CD4-positive, alpha-beta T cell (primary cell): ENCODE measurements around the gene NUDCD2. TPM values are rescaled to one million over a fixed set of nuclear protein-coding genes. Genes with fewer than 3 reads are reported as not detected.
A peak's percentile ranks its signal among the peaks of the same experiment; 100 is the strongest.

Experiments
- ATAC-seq: fragments of 200-7000 bp; cut with Tn5 transposase; one replicate; pipeline ENCODE4 v1.10.0; 2022; ENCODE audit warnings: mild to moderate bottlenecking; ENCODE audit not compliant: poor library complexity
- CTCF ChIA-PET: fragments of 350-600 bp; sonication (Branson Sonifier 250); formaldehyde crosslinking; loops from one replicate; lab custom pipeline; 2021; ENCODE audit warnings: antibody characterized with exemption, inconsistent platforms; lab: Charles Lee
- POLR2A ChIA-PET: fragments of 350-600 bp; sonication (Branson Sonifier 250); formaldehyde crosslinking; loops from one replicate; lab custom pipeline; 2021; ENCODE audit warnings: antibody characterized with exemption, inconsistent platforms; lab: Charles Lee
- DNase-seq, 14 experiments: peaks; one replicate each; pipeline ENCODE4 v3.0.0-alpha.2; 2013 to 2020; ENCODE audit warnings: mixed read lengths in 2 of 14
- H3K27ac ChIP-seq, 2 donors: one replicate each; pipeline versions ENCODE4 v1.5.1 to v1.7.0; 2013; ENCODE audit warnings: low read length in 2 of 2, low read depth in 1 of 2, mild to moderate bottlenecking in 1 of 2
- H3K27me3 ChIP-seq, 2 experiments: 1 replicate in 1 of 2; 2 replicates in 1 of 2; pipeline versions ENCODE4 v1.6.1 to v1.7.0; 2013; ENCODE audit warnings: low read length in 2 of 2, control low read depth in 1 of 2, mild to moderate bottlenecking in 1 of 2, moderate library complexity in 1 of 2; ENCODE audit not compliant: insufficient read depth in 2 of 2, control insufficient read depth in 1 of 2
- H3K36me3 ChIP-seq: one replicate; pipeline ENCODE4 v1.6.1; 2013; ENCODE audit warnings: low read length, control low read depth; ENCODE audit not compliant: insufficient read depth
- H3K4me1 ChIP-seq: one replicate; pipeline ENCODE4 v1.6.1; 2013; ENCODE audit warnings: low read length, control low read depth; ENCODE audit not compliant: insufficient read depth
- H3K4me3 ChIP-seq: one replicate; pipeline ENCODE4 v1.5.1; 2013; ENCODE audit warnings: mild to moderate bottlenecking, low read length, moderate library complexity
- H3K9me3 ChIP-seq, 2 experiments: 1 replicate in 1 of 2; 2 replicates in 1 of 2; pipeline versions ENCODE4 v1.6.1 to v1.7.0; 2013; ENCODE audit warnings: low read length in 2 of 2, mild to moderate bottlenecking in 2 of 2, control low read depth in 1 of 2, moderate library complexity in 1 of 2; ENCODE audit not compliant: control insufficient read depth in 1 of 2, insufficient read depth in 1 of 2
- H3K27ac Mint-ChIP-seq: one replicate; pipeline ENCODE4 v1.8.0; 2020; ENCODE audit warnings: mixed read lengths
- H3K27me3 Mint-ChIP-seq: one replicate; pipeline ENCODE4 v1.8.0; 2021; ENCODE audit warnings: mixed read lengths
- H3K36me3 Mint-ChIP-seq: one replicate; pipeline ENCODE4 v1.8.0; 2021; ENCODE audit warnings: low read depth, mixed read lengths
- H3K4me1 Mint-ChIP-seq: one replicate; pipeline ENCODE4 v1.8.0; 2021; ENCODE audit warnings: low read depth, mixed read lengths
- H3K4me3 Mint-ChIP-seq: one replicate; pipeline ENCODE4 v1.8.0; 2020; ENCODE audit warnings: mild to moderate bottlenecking, mixed read lengths
- H3K9me3 Mint-ChIP-seq: one replicate; pipeline ENCODE4 v1.8.0; 2020; ENCODE audit warnings: mixed read lengths
- CTCF ChIP-seq: fragments of 200-600 bp; IDR thresholded peaks from one replicate; pipeline ENCODE4 v1.8.0; 2022; ENCODE audit warnings: antibody characterized with exemption, mild to moderate bottlenecking
- intact Hi-C, 2 experiments: fragments of 100-400 bp; cut with DNase I in 1 of 2; cut with micrococcal nuclease in 1 of 2; formaldehyde crosslinking; loops; one replicate each; pipeline versions ENCODE4 v1.15.1 to v1.9.0; 2023 to 2025; cut with DNase I, micrococcal nuclease
- total RNA-seq, 174 experiments: library from RNA in 2 of 174; stranded (reverse) in 2 of 174; gene quantifications; one replicate each; pipeline ENCODE4 v1.2.3 and lab custom pipeline; 2021 to 2026

NUDCD2 gene
- total RNA-seq, 2 experiments from 2014 or later = 18.0 to 18.9 TPM

- no peaks in the 10 kb centered on the region for H3K27me3 Mint-ChIP-seq
- H3K4me3 Mint-ChIP-seq = no peak overlapping the region
- no peaks in the 10 kb centered on the region for H3K36me3 Mint-ChIP-seq
- H3K9me3 Mint-ChIP-seq = no peaks in the 10 kb centered on the region
- POLR2A ChIA-PET = interaction anchor here (1.0 to 3.1 kb wide), 2 partner anchors 15 to 38 kb away, joined by 3 to 18 read pairs; partner anchors contain the start of genes CCNG1, HMMR and NUDCD2
- no peak for DNase-seq
- CTCF ChIA-PET = interaction anchor here (0.8 to 1.2 kb wide), 2 partner anchors 13 to 14 kb away, joined by 3 read pairs; no protein-coding TSS in a partner anchor
- no peak for TF ChIP-seq CTCF
- no peak overlapping the region for H3K27ac Mint-ChIP-seq
- H3K27ac ChIP-seq = no peak overlapping the region
- no peaks in the 10 kb centered on the region for H3K4me1 Mint-ChIP-seq
- ATAC-seq = no peak
- H3K36me3 ChIP-seq = no peaks in the 10 kb centered on the region
- H3K4me1 ChIP-seq = no peaks in the 10 kb centered on the region
- intact Hi-C loops = no loop called here
- no peaks in the 10 kb centered on the region for H3K27me3 ChIP-seq
- H3K9me3 ChIP-seq = no peaks in the 10 kb centered on the region
- no peak overlapping the region for H3K4me3 ChIP-seq
Observed at GRCh38 chr5:163475411-163475810, 15.5 kb upstream of the NUDCD2 start.

- H3K4me1 ChIP-seq = no peaks in the 10 kb centered on the region
- no peaks in the 10 kb centered on the region for H3K4me1 Mint-ChIP-seq
- no peaks in the 10 kb centered on the region for H3K9me3 ChIP-seq
- no peaks in the 10 kb centered on the region for H3K9me3 Mint-ChIP-seq
- intact Hi-C loops = loop anchor here in 1 of 2 experiments (1.0 kb wide), 1 partner anchor 30 kb away; no protein-coding TSS in a partner anchor
- H3K27me3 ChIP-seq = no peaks in the 10 kb centered on the region
- POLR2A ChIA-PET = interaction anchor here (1.0 to 3.1 kb wide), 3 partner anchors 13 to 34 kb away, joined by 3 to 18 read pairs (median 8); partner anchors contain the start of genes HMMR, MAT2B and NUDCD2
- CTCF ChIA-PET = interaction anchor here (1.4 kb wide), 1 partner anchor 8 kb away, joined by 3 read pairs; no protein-coding TSS in a partner anchor
- no peak overlapping the region for H3K4me3 Mint-ChIP-seq
- H3K4me3 ChIP-seq = no peak overlapping the region
- H3K27ac Mint-ChIP-seq = no peak overlapping the region
- no peak overlapping the region for H3K27ac ChIP-seq
- ATAC-seq (peak; percentile 55), DNase-seq (peak in 3 of 14 experiments; percentile 44 to 55 (median 55))
- no peaks in the 10 kb centered on the region for H3K36me3 Mint-ChIP-seq
- no peaks in the 10 kb centered on the region for H3K36me3 ChIP-seq
- peak; percentile 58 for TF ChIP-seq CTCF
- no peaks in the 10 kb centered on the region for H3K27me3 Mint-ChIP-seq
Observed at GRCh38 chr5:163473635-163474243, 13.8 kb upstream of the NUDCD2 start.

GRCh38 chr5:163467682-163468081 is 7.8 kb upstream of the NUDCD2 start:
- Histone ChIP-seq H3K36me3 (no peaks in the 10 kb centered on the region), H3K4me1 (peaks cover under 1% of the 10 kb centered on the region), H3K4me3 (no peak overlapping the region), H3K27me3 (no peaks in the 10 kb centered on the region), H3K9me3 (no peaks in the 10 kb centered on the region), H3K27ac (no peak overlapping the region)
- TF ChIP-seq CTCF = no peak
- H3K4me3 Mint-ChIP-seq = no peak overlapping the region
- ATAC-seq (no peak), DNase-seq (no peak)
- intact Hi-C loops = no loop called here
- no peaks in the 10 kb centered on the region for H3K4me1 Mint-ChIP-seq
- H3K27ac Mint-ChIP-seq = no peak overlapping the region
- ChIA-PET POLR2A (interaction anchor here (1.1 to 2.4 kb wide), 3 partner anchors 14 to 38 kb away, joined by 4 to 8 read pairs (median 5); partner anchors contain the start of gene MAT2B), CTCF (no interaction called here)
- H3K36me3 Mint-ChIP-seq = no peaks in the 10 kb centered on the region
- H3K27me3 Mint-ChIP-seq = no peaks in the 10 kb centered on the region
- H3K9me3 Mint-ChIP-seq = no peaks in the 10 kb centered on the region
